ENCODE results near the gene NTM.

Gene NTM

GRCh38 chr11:131987703-131988102, 617.3 kb downstream of the NTM start:
- no peak overlapping the region for H3K9ac ChIP-seq (ENCODE audit: low read depth, low read length)
- no peaks in the 10 kb centered on the region for H3K36me3 ChIP-seq (ENCODE audit: control insufficient read depth, insufficient read depth, low read length)
- no peaks in the 10 kb centered on the region for H3K9me3 ChIP-seq (ENCODE audit: control insufficient read depth, insufficient read depth, low read length)
- H3K4me3 ChIP-seq (ENCODE audit: low read depth, low read length): no peak overlapping the region
- peaks cover 7% of the 10 kb centered on the region for H3K4me1 ChIP-seq (ENCODE audit: control insufficient read depth, insufficient read depth, low read length)
- H3K27me3 ChIP-seq (ENCODE audit: control insufficient read depth, insufficient read depth, low read length): no peaks in the 10 kb centered on the region

- Histone ChIP-seq H3K9ac (ENCODE audit: low read depth, low read length) (no peak overlapping the region), H3K9me3 (ENCODE audit: control insufficient read depth, insufficient read depth, low read length) (no peaks in the 10 kb centered on the region), H3K36me3 (ENCODE audit: control insufficient read depth, insufficient read depth, low read length) (no peaks in the 10 kb centered on the region), H3K27me3 (ENCODE audit: control insufficient read depth, insufficient read depth, low read length) (no peaks in the 10 kb centered on the region), H3K4me1 (ENCODE audit: control insufficient read depth, insufficient read depth, low read length) (no peaks in the 10 kb centered on the region), H3K4me3 (ENCODE audit: low read depth, low read length) (no peak overlapping the region)
Observed at GRCh38 chr11:131991606-131992005, 621.2 kb downstream of the NTM start.

GRCh38 chr11:131993246-131993645, 622.8 kb downstream of the NTM start:
- Histone ChIP-seq H3K9ac (ENCODE audit: low read depth, low read length) (no peak overlapping the region), H3K27me3 (ENCODE audit: control insufficient read depth, insufficient read depth, low read length) (no peaks in the 10 kb centered on the region), H3K36me3 (ENCODE audit: control insufficient read depth, insufficient read depth, low read length) (no peaks in the 10 kb centered on the region), H3K4me3 (ENCODE audit: low read depth, low read length) (no peak overlapping the region), H3K9me3 (ENCODE audit: control insufficient read depth, insufficient read depth, low read length) (no peaks in the 10 kb centered on the region), H3K4me1 (ENCODE audit: control insufficient read depth, insufficient read depth, low read length) (no peaks in the 10 kb centered on the region)

- Histone ChIP-seq H3K4me3 (ENCODE audit: low read depth, low read length) (no peak overlapping the region), H3K36me3 (ENCODE audit: control insufficient read depth, insufficient read depth, low read length) (no peaks in the 10 kb centered on the region), H3K4me1 (ENCODE audit: control insufficient read depth, insufficient read depth, low read length) (no peaks in the 10 kb centered on the region), H3K9ac (ENCODE audit: low read depth, low read length) (no peak overlapping the region), H3K27me3 (ENCODE audit: control insufficient read depth, insufficient read depth, low read length) (no peaks in the 10 kb centered on the region), H3K9me3 (ENCODE audit: control insufficient read depth, insufficient read depth, low read length) (no peaks in the 10 kb centered on the region)
Observed at GRCh38 chr11:131998020-131998419, 627.6 kb downstream of the NTM start.

DNA sequence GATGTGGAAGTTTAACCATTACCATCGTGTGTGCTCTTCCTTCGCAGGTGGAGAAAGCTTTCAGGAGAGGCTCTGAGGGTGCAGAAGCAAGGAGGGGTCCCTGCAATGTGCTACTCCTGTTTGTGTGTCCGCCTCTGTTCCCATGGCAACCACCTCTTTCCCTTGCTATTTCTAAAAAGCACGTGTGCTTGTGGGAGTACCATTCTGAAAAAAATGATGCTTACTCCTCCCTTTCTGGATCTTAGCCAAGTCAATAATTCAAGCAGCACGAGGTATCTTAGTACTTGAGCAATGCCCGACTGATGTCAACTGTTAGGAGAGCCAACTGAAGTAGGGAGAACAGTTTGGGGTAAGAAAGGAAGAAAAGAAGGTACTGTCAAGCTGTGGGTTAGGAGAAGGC, 628.7 kb downstream of the NTM start:
- H3K9ac ChIP-seq (ENCODE audit: low read depth, low read length): no peak overlapping the region
- H3K4me3 ChIP-seq (ENCODE audit: low read depth, low read length): no peak overlapping the region
- H3K27me3 ChIP-seq (ENCODE audit: control insufficient read depth, insufficient read depth, low read length): no peaks in the 10 kb centered on the region
- no peaks in the 10 kb centered on the region for H3K36me3 ChIP-seq (ENCODE audit: control insufficient read depth, insufficient read depth, low read length)
- peaks cover 3% of the 10 kb centered on the region for H3K4me1 ChIP-seq (ENCODE audit: control insufficient read depth, insufficient read depth, low read length)
- H3K9me3 ChIP-seq (ENCODE audit: control insufficient read depth, insufficient read depth, low read length): no peaks in the 10 kb centered on the region

GRCh38 chr11:131999955-132000354, 629.5 kb downstream of the NTM start:
- H3K4me1 ChIP-seq (ENCODE audit: control insufficient read depth, insufficient read depth, low read length): peaks cover 3% of the 10 kb centered on the region
- H3K9me3 ChIP-seq (ENCODE audit: control insufficient read depth, insufficient read depth, low read length): no peaks in the 10 kb centered on the region
- H3K4me3 ChIP-seq (ENCODE audit: low read depth, low read length): no peak overlapping the region
- H3K36me3 ChIP-seq (ENCODE audit: control insufficient read depth, insufficient read depth, low read length): no peaks in the 10 kb centered on the region
- H3K9ac ChIP-seq (ENCODE audit: low read depth, low read length): no peak overlapping the region
- H3K27me3 ChIP-seq (ENCODE audit: control insufficient read depth, insufficient read depth, low read length): no peaks in the 10 kb centered on the region

DNA sequence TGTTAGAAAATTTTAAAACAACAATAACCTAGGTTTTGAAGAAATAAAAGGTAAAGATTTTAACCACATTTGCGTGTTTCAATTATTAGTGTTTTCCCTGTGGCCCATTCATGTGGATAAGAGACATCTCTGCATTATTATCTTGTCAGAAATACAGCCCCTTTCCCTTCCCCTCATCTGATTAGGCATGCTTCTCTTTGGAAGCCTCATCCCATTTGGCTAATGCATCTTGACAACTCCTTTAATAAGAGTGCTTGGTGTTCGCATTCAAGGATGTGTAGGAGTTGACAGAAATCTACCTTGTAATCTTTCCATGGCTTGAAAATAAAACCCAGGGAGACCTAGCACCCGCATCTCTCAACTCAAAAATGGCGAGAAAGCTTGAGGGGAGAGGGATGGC, 635.5 kb downstream of the NTM start:
- Histone ChIP-seq H3K36me3 (ENCODE audit: control insufficient read depth, insufficient read depth, low read length) (no peaks in the 10 kb centered on the region), H3K27me3 (ENCODE audit: control insufficient read depth, insufficient read depth, low read length) (no peaks in the 10 kb centered on the region), H3K9me3 (ENCODE audit: control insufficient read depth, insufficient read depth, low read length) (no peaks in the 10 kb centered on the region), H3K4me1 (ENCODE audit: control insufficient read depth, insufficient read depth, low read length) (peaks cover 3% of the 10 kb centered on the region), H3K9ac (ENCODE audit: low read depth, low read length) (no peak overlapping the region), H3K4me3 (ENCODE audit: low read depth, low read length) (no peak overlapping the region)

GRCh38 chr11:132006884-132007580, 636.6 kb downstream of the NTM start:
- H3K9me3 ChIP-seq (ENCODE audit: control insufficient read depth, insufficient read depth, low read length): no peaks in the 10 kb centered on the region
- H3K4me1 ChIP-seq (ENCODE audit: control insufficient read depth, insufficient read depth, low read length): peaks cover 3% of the 10 kb centered on the region
- H3K36me3 ChIP-seq (ENCODE audit: control insufficient read depth, insufficient read depth, low read length): no peaks in the 10 kb centered on the region
- H3K4me3 ChIP-seq (ENCODE audit: low read depth, low read length): no peak overlapping the region
- no peak overlapping the region for H3K9ac ChIP-seq (ENCODE audit: low read depth, low read length)
- H3K27me3 ChIP-seq (ENCODE audit: control insufficient read depth, insufficient read depth, low read length): no peaks in the 10 kb centered on the region

DNA sequence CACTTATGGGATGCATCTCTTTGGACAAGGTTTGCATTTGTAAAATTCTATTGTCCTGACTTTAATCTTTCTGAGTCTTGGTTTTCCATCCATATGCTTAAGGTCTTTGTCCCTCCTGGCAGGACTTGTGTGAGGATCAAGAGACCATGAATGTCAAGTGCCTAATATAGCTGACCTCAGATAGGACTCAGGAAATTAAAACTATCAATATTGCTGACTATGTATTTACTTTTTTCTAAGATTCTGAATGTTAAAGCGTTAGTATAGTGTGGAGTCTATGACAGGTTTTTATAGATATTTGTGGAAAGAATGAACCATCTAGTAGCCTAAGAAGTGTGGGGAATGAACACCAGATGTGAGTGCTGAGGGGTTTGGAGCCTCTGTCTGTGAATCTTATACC, 637.8 kb downstream of the NTM start:
- no peak overlapping the region for H3K9ac ChIP-seq (ENCODE audit: low read depth, low read length)
- H3K36me3 ChIP-seq (ENCODE audit: control insufficient read depth, insufficient read depth, low read length): no peaks in the 10 kb centered on the region
- peaks cover 3% of the 10 kb centered on the region for H3K4me1 ChIP-seq (ENCODE audit: control insufficient read depth, insufficient read depth, low read length)
- H3K4me3 ChIP-seq (ENCODE audit: low read depth, low read length): no peak overlapping the region
- no peaks in the 10 kb centered on the region for H3K27me3 ChIP-seq (ENCODE audit: control insufficient read depth, insufficient read depth, low read length)
- no peaks in the 10 kb centered on the region for H3K9me3 ChIP-seq (ENCODE audit: control insufficient read depth, insufficient read depth, low read length)

DNA sequence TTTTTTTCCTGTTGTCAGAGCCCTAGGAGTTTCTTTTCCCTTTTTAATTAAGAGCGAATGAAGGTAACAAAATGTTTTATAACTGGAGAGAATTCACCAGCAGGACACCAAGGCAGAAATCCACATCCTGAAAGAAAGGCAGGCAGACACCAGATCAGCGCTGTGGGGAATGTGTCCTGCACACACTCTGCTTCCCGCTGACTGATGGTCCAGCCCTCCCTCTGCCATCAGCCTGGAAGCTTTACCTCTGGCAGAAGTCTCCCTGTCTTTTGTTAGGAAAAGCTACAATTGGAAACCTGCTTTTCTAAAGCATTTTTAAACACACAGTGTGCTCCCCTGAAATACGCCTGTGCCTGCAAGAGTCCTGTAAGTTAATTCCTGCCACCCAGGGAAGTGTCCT, 638.5 kb downstream of the NTM start:
- no peaks in the 10 kb centered on the region for H3K9me3 ChIP-seq (ENCODE audit: control insufficient read depth, insufficient read depth, low read length)
- H3K9ac ChIP-seq (ENCODE audit: low read depth, low read length): no peak overlapping the region
- H3K27me3 ChIP-seq (ENCODE audit: control insufficient read depth, insufficient read depth, low read length): no peaks in the 10 kb centered on the region
- peaks cover 2% of the 10 kb centered on the region for H3K4me1 ChIP-seq (ENCODE audit: control insufficient read depth, insufficient read depth, low read length)
- no peak overlapping the region for H3K4me3 ChIP-seq (ENCODE audit: low read depth, low read length)
- no peaks in the 10 kb centered on the region for H3K36me3 ChIP-seq (ENCODE audit: control insufficient read depth, insufficient read depth, low read length)

- Histone ChIP-seq H3K36me3 (ENCODE audit: control insufficient read depth, insufficient read depth, low read length) (no peaks in the 10 kb centered on the region), H3K4me3 (ENCODE audit: low read depth, low read length) (no peak overlapping the region), H3K9ac (ENCODE audit: low read depth, low read length) (no peak overlapping the region), H3K4me1 (ENCODE audit: control insufficient read depth, insufficient read depth, low read length) (no peaks in the 10 kb centered on the region), H3K27me3 (ENCODE audit: control insufficient read depth, insufficient read depth, low read length) (no peaks in the 10 kb centered on the region), H3K9me3 (ENCODE audit: control insufficient read depth, insufficient read depth, low read length) (no peaks in the 10 kb centered on the region)
Observed at GRCh38 chr11:132020001-132020400, 649.6 kb downstream of the NTM start.

- no peaks in the 10 kb centered on the region for H3K27me3 ChIP-seq (ENCODE audit: control insufficient read depth, insufficient read depth, low read length)
- H3K4me3 ChIP-seq (ENCODE audit: low read depth, low read length): no peak overlapping the region
- H3K36me3 ChIP-seq (ENCODE audit: control insufficient read depth, insufficient read depth, low read length): no peaks in the 10 kb centered on the region
- H3K4me1 ChIP-seq (ENCODE audit: control insufficient read depth, insufficient read depth, low read length): no peaks in the 10 kb centered on the region
- H3K9ac ChIP-seq (ENCODE audit: low read depth, low read length): no peak overlapping the region
- H3K9me3 ChIP-seq (ENCODE audit: control insufficient read depth, insufficient read depth, low read length): no peaks in the 10 kb centered on the region
Observed at GRCh38 chr11:132022285-132022684, 651.9 kb downstream of the NTM start.
